NCI-H1092 treated with DMSO at 0.1 percent for 48 hours (cell line): ENCODE data around the gene MROH7.

Experiments used
- DNase-seq: peaks from one replicate; lab custom pipeline; 2025; lab: John Stamatoyannopoulos, UW

The MROH7 gene

GRCh38 chr1:54697896-54698295, 56.3 kb downstream of the MROH7 start:
- DNase-seq: no peak

GRCh38 chr1:54698346-54698745, 56.8 kb downstream of the MROH7 start:
- no peak for DNase-seq

- no peak for DNase-seq
Observed at GRCh38 chr1:54699936-54700525, 58.4 kb downstream of the MROH7 start.

- DNase-seq: no peak
Observed at GRCh38 chr1:54701066-54701465, 59.5 kb downstream of the MROH7 start.

- no peak for DNase-seq
Observed at GRCh38 chr1:54701996-54702395, 60.4 kb downstream of the MROH7 start.

GRCh38 chr1:54703471-54703870, 61.9 kb downstream of the MROH7 start:
- no peak for DNase-seq

- DNase-seq: no peak
Observed at GRCh38 chr1:54705153-54705552, 63.6 kb downstream of the MROH7 start.

GRCh38 chr1:54706419-54706818, 64.8 kb downstream of the MROH7 start:
- DNase-seq: no peak

GRCh38 chr1:54708385-54708784, 66.8 kb downstream of the MROH7 start:
- DNase-seq: no peak

- DNase-seq: no peak
Observed at GRCh38 chr1:54709547-54710292, 68.1 kb downstream of the MROH7 start.

- DNase-seq: no peak
Observed at GRCh38 chr1:54710434-54710833, 68.8 kb downstream of the MROH7 start.

GRCh38 chr1:54710841-54711240, 69.3 kb downstream of the MROH7 start:
- DNase-seq: no peak

- no peak for DNase-seq
Observed at GRCh38 chr1:54711536-54711935, 70.0 kb downstream of the MROH7 start.

- no peak for DNase-seq
Observed at GRCh38 chr1:54714881-54715492, 73.4 kb downstream of the MROH7 start.

- peak; percentile 65 for DNase-seq
Observed at GRCh38 chr1:54715493-54716298, 74.1 kb downstream of the MROH7 start, which contains the start of gene TTC4. Gene TTC4, plus strand, starts transcription at chr1:54715861. Its CDS starts 48 bp downstream, at chr1:54715909.

GRCh38 chr1:54716299-54717047, 74.9 kb downstream of the MROH7 start:
- no peak for DNase-seq

GRCh38 chr1:54721719-54722118, 80.1 kb downstream of the MROH7 start:
- DNase-seq: no peak

GRCh38 chr1:54723985-54724384, 82.4 kb downstream of the MROH7 start:
- no peak for DNase-seq

- DNase-seq: no peak
Observed at GRCh38 chr1:54724771-54725170, 83.2 kb downstream of the MROH7 start.

- no peak for DNase-seq
Observed at GRCh38 chr1:54728027-54728426, 86.4 kb downstream of the MROH7 start.

GRCh38 chr1:54736685-54737084, 95.1 kb downstream of the MROH7 start:
- no peak for DNase-seq

- DNase-seq: no peak
Observed at GRCh38 chr1:54738244-54738643, 96.7 kb downstream of the MROH7 start.
